H9 (cell line): ENCODE measurements around the gene PNKD. TPM values are rescaled to one million over a fixed set of nuclear protein-coding genes. Genes with fewer than 3 reads are reported as not detected.

Experiments
- DNase-seq: peaks from one replicate; pipeline ENCODE4 v3.0.0-alpha.2; 2017
- H2AFZ ChIP-seq: one replicate; pipeline ENCODE4 v1.6.1; 2013; ENCODE audit warnings: mild to moderate bottlenecking, low read length, control low read depth, moderate library complexity
- H2AK5ac ChIP-seq: 2 replicates; pipeline ENCODE4 v1.6.1; 2013; ENCODE audit warnings: low read length, control low read depth, mixed read lengths; ENCODE audit not compliant: insufficient read length
- H2BK120ac ChIP-seq: one replicate; pipeline ENCODE4 v1.6.1; 2013; ENCODE audit warnings: low read depth, mild to moderate bottlenecking, low read length, control low read depth, inconsistent platforms; ENCODE audit not compliant: poor library complexity, severe bottlenecking
- H2BK12ac ChIP-seq: 2 replicates; pipeline ENCODE4 v1.6.1; 2013; ENCODE audit warnings: low read length, control low read depth, mixed read lengths, low read depth; ENCODE audit not compliant: insufficient read length
- H2BK15ac ChIP-seq: 2 replicates; pipeline ENCODE4 v1.6.1; 2013; ENCODE audit warnings: low read depth, low read length, control low read depth
- H2BK20ac ChIP-seq: one replicate; pipeline ENCODE4 v1.6.1; 2013; ENCODE audit warnings: low read depth, mild to moderate bottlenecking, low read length, control low read depth, inconsistent platforms; ENCODE audit not compliant: poor library complexity, severe bottlenecking
- H2BK5ac ChIP-seq: 2 replicates; pipeline ENCODE4 v1.6.1; 2013; ENCODE audit warnings: low read length, control low read depth, mixed read lengths; ENCODE audit not compliant: insufficient read length
- H3K14ac ChIP-seq: 2 replicates; pipeline ENCODE4 v1.6.1; 2013; ENCODE audit warnings: low read length, control low read depth; ENCODE audit not compliant: insufficient read depth
- H3K18ac ChIP-seq: 2 replicates; pipeline ENCODE4 v1.6.1; 2013; ENCODE audit warnings: low read depth, mild to moderate bottlenecking, mixed read lengths, low read length, control low read depth; ENCODE audit not compliant: insufficient read length
- H3K23ac ChIP-seq: 2 replicates; pipeline ENCODE4 v1.6.1; 2013; ENCODE audit warnings: low read length, control low read depth, mixed read lengths, low read depth; ENCODE audit not compliant: insufficient read length
- H3K23me2 ChIP-seq: 2 replicates; pipeline ENCODE4 v1.6.1; 2013; ENCODE audit warnings: low read depth, mild to moderate bottlenecking, mixed read lengths, low read length, control low read depth; ENCODE audit not compliant: insufficient read length, poor library complexity, severe bottlenecking
- H3K27ac ChIP-seq: 2 replicates; pipeline ENCODE4 v1.5.1; 2013; ENCODE audit warnings: low read length, control low read depth, mixed read lengths, low read depth; ENCODE audit not compliant: insufficient read length
- H3K27me3 ChIP-seq: 2 replicates; pipeline ENCODE4 v1.6.1; 2013; ENCODE audit warnings: low read length, control low read depth, inconsistent platforms; ENCODE audit not compliant: insufficient read depth
- H3K4ac ChIP-seq: 2 replicates; pipeline ENCODE4 v1.6.1; 2013; ENCODE audit warnings: low read depth, mild to moderate bottlenecking, control low read depth, inconsistent platforms, low read length, moderate library complexity
- H3K4me1 ChIP-seq: 2 replicates; pipeline ENCODE4 v1.6.1; 2013; ENCODE audit warnings: low read length, control low read depth, inconsistent platforms; ENCODE audit not compliant: insufficient read depth
- H3K4me2 ChIP-seq: 2 replicates; pipeline ENCODE4 v1.6.1; 2013; ENCODE audit warnings: low read length, control low read depth, mixed read lengths; ENCODE audit not compliant: insufficient read length, insufficient read depth
- H3K56ac ChIP-seq: 2 replicates; pipeline ENCODE4 v1.6.1; 2013; ENCODE audit warnings: low read depth, mild to moderate bottlenecking, mixed read lengths, low read length, control low read depth; ENCODE audit not compliant: insufficient read length
- H3K79me1 ChIP-seq: 2 replicates; pipeline ENCODE4 v1.6.1; 2013; ENCODE audit warnings: low read depth, mild to moderate bottlenecking, moderate library complexity, low read length, control low read depth, inconsistent platforms; ENCODE audit not compliant: insufficient read depth, poor library complexity, severe bottlenecking
- H3K79me2 ChIP-seq: 2 replicates; pipeline ENCODE4 v1.6.1; 2013; ENCODE audit warnings: low read length, control low read depth, inconsistent platforms; ENCODE audit not compliant: insufficient read depth
- H3K9ac ChIP-seq: 2 replicates; pipeline ENCODE4 v1.6.1; 2013; ENCODE audit warnings: low read length, control low read depth, mixed read lengths; ENCODE audit not compliant: insufficient read length; ENCODE audit errors: extremely low read depth
- H3K9me3 ChIP-seq: one replicate; pipeline ENCODE4 v1.6.1; 2013; ENCODE audit warnings: low read depth, low read length, inconsistent platforms; ENCODE audit not compliant: control insufficient read depth
- H3T11ph ChIP-seq: one replicate; pipeline ENCODE4 v1.6.1; 2013; ENCODE audit warnings: mild to moderate bottlenecking, low read length, control low read depth, inconsistent platforms
- H4K20me1 ChIP-seq: one replicate; pipeline ENCODE4 v1.6.1; 2013; ENCODE audit not compliant: control insufficient read depth, insufficient read length, insufficient read depth
- H4K5ac ChIP-seq: 2 replicates; pipeline ENCODE4 v1.6.1; 2013; ENCODE audit warnings: low read depth, mild to moderate bottlenecking, mixed read lengths, low read length, control low read depth; ENCODE audit not compliant: insufficient read length
- H4K8ac ChIP-seq: replicated peaks from 2 replicates; pipeline ENCODE4 v1.6.1; 2013; ENCODE audit warnings: low read length, control low read depth, mixed read lengths, low read depth; ENCODE audit not compliant: insufficient read length
- H4K91ac ChIP-seq: 2 replicates; pipeline ENCODE4 v1.6.1; 2013; ENCODE audit warnings: low read depth, mild to moderate bottlenecking, moderate library complexity, mixed read lengths, low read length, control low read depth; ENCODE audit not compliant: insufficient read length
- H3K27ac Mint-ChIP-seq, 3 experiments: 2 replicates in 2 of 3; 3 replicates in 1 of 3; pipeline ENCODE4 v1.8.0; 2020 to 2021; ENCODE audit warnings: mixed read lengths in 3 of 3, mild to moderate bottlenecking in 1 of 3, moderate library complexity in 1 of 3
- H3K27me3 Mint-ChIP-seq: 2 replicates; pipeline ENCODE4 v1.8.0; 2021; ENCODE audit warnings: low read depth, mild to moderate bottlenecking, moderate library complexity, mixed read lengths
- H3K36me3 Mint-ChIP-seq, 3 experiments: 2 replicates in 2 of 3; 3 replicates in 1 of 3; pipeline ENCODE4 v1.8.0; 2020 to 2021; ENCODE audit warnings: low read depth in 3 of 3, mixed read lengths in 3 of 3; ENCODE audit not compliant: insufficient read depth in 1 of 3
- H3K4me1 Mint-ChIP-seq, 2 experiments: 2 replicates each; pipeline ENCODE4 v1.8.0; 2020; ENCODE audit warnings: mixed read lengths in 2 of 2
- H3K4me3 Mint-ChIP-seq, 2 experiments: 2 replicates in 1 of 2; 3 replicates in 1 of 2; pipeline ENCODE4 v1.8.0; 2020 to 2021; ENCODE audit warnings: mild to moderate bottlenecking in 2 of 2, mixed read lengths in 2 of 2, moderate library complexity in 1 of 2
- H3K9me3 Mint-ChIP-seq, 2 experiments: 2 replicates in 1 of 2; 3 replicates in 1 of 2; pipeline ENCODE4 v1.8.0; 2020; ENCODE audit warnings: mild to moderate bottlenecking in 2 of 2, mixed read lengths in 2 of 2, moderate library complexity in 1 of 2
- WGBS: extraction: QIAGEN DNeasy Blood & Tissue Kit; methylation state at CpG from one replicate; pipeline ENCODE4 v1.1.7; 2013; ENCODE audit warnings: missing lambda C conversion rate, low lambda C conversion rate, mixed read lengths; ENCODE audit not compliant: insufficient read length; ENCODE audit errors: extremely low coverage; 5-methylcytosine and 5-hydroxymethylcytosine counted together
- total RNA-seq: library from RNA; stranded (reverse); gene quantifications from 2 replicates; pipeline ENCODE4 v1.2.1, GENCODE V29; 2021
- TF ChIP-seq, protein P1 (sequence below): fragments of 200-600 bp; sonication (generic); conservative IDR thresholded peaks from 3 replicates; pipeline ENCODE4 v1.8.0; 2021; ENCODE audit warnings: antibody characterized with exemption, mild to moderate bottlenecking

The PNKD gene
- total RNA-seq, 1 experiment from 2014 or later = 31.6 TPM

DNA sequence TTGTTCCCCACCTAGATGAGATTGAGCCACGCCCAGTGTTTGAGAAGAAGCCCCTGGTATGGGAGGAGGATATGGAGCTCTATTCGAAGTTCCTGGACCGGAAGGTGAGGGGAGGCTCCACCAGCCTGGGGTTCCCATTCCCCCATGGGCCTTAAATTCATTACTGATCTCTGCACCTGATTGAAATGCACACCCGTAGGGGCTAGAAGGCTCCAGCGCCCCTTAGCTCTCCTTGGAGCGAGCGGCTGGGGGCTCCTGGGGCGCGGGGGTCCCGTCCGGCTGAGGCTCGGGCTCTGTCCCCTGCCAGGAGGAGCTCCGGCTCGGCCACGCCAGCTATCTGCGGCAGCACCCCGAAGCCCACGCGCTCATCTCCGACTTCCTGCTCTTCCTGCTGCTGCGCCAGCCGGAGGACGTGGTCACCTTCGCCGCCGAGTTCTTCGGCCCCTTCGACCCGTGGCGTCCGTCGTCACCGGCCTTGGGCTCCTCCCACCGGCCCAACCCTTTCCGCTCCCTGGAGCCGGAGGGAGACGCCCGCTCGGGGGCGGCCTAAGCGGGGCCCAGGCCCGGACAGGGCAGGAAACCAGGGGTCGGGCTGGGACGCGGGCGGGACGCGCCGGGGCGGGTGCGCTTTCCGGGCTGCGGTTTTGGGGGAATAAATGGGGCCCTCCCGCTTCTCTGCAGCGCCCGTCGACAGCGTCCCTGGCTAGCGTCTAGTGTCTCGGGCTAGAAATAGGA lies 97.3 kb downstream of the PNKD start:
- no peak overlapping the region for H4K5ac ChIP-seq
- H2BK20ac ChIP-seq = no peak overlapping the region
- H3K56ac ChIP-seq = no peak overlapping the region
- H3K23ac ChIP-seq = no peak overlapping the region
- peak overlapping the region; percentile 21 for H3K9ac ChIP-seq
- H3K27ac ChIP-seq = no peak overlapping the region
- H4K8ac ChIP-seq = no peak overlapping the region
- Mint-ChIP-seq H3K4me3 (peak overlapping the region; percentile 76 to 82), H3K36me3 (no peaks in the 10 kb centered on the region), H3K27ac (peak overlapping the region in 1 of 3 experiments; percentile 73; a peak in 2 of 7 replicates), H3K9me3 (no peaks in the 10 kb centered on the region; a peak in 1 of 5 replicates), H3K27me3 (peaks cover 4% of the 10 kb centered on the region; the same call in 1 of the 2 replicates), H3K4me1 (peaks cover 9% of the 10 kb centered on the region in 2 experiments)
- no peaks in the 10 kb centered on the region for H3K9me3 ChIP-seq
- H2BK120ac ChIP-seq = no peak overlapping the region
- H3T11ph ChIP-seq = no peak overlapping the region
- H2BK15ac ChIP-seq = no peak overlapping the region; the same call in 1 of the 2 replicates
- no peak overlapping the region for H2BK5ac ChIP-seq
- H3K79me1 ChIP-seq = no peaks in the 10 kb centered on the region
- no peak overlapping the region for H2BK12ac ChIP-seq
- no peaks in the 10 kb centered on the region for H3K79me2 ChIP-seq
- H3K4me2 ChIP-seq = peak overlapping the region; percentile 57
- H3K4ac ChIP-seq = no peak overlapping the region
- peak overlapping the region; percentile 79 for H3K18ac ChIP-seq
- DNase-seq = peak; percentile 86
- TF ChIP-seq, protein P1, sequence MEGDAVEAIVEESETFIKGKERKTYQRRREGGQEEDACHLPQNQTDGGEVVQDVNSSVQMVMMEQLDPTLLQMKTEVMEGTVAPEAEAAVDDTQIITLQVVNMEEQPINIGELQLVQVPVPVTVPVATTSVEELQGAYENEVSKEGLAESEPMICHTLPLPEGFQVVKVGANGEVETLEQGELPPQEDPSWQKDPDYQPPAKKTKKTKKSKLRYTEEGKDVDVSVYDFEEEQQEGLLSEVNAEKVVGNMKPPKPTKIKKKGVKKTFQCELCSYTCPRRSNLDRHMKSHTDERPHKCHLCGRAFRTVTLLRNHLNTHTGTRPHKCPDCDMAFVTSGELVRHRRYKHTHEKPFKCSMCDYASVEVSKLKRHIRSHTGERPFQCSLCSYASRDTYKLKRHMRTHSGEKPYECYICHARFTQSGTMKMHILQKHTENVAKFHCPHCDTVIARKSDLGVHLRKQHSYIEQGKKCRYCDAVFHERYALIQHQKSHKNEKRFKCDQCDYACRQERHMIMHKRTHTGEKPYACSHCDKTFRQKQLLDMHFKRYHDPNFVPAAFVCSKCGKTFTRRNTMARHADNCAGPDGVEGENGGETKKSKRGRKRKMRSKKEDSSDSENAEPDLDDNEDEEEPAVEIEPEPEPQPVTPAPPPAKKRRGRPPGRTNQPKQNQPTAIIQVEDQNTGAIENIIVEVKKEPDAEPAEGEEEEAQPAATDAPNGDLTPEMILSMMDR = no peak
- WGBS = no CpG with 5 or more reads among the region's 60 CpGs
- H3K27me3 ChIP-seq = no peaks in the 10 kb centered on the region
- H3K14ac ChIP-seq = peak overlapping the region; percentile 62; the same call in 1 of the 2 replicates
- no peak overlapping the region for H2AFZ ChIP-seq
- H4K20me1 ChIP-seq = no peaks in the 10 kb centered on the region
- H3K4me1 ChIP-seq = no peaks in the 10 kb centered on the region
- H4K91ac ChIP-seq = no peak overlapping the region
- H3K23me2 ChIP-seq = no peaks in the 10 kb centered on the region
- no peak overlapping the region for H2AK5ac ChIP-seq
